ENCODE results near the gene NFATC3.

DNA sequence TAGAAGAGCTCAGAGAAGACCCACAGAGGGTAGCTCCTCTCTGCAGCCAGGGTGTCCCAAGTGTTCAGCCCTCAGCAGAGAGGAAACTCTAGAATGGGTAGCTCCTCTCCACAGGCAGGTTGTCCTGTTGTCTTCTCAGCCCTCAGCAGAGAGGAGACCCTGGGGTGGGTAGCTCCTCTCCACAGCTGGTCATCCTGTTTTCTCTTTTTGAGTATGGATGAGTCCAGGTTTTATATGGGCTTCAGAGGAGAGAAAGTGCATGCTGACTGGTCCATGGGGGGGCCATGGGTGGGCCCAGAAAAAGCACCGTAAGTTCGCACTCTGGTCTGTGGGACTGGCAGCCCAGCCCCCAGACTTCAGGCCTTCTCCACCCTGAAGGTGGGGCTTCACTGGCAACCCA, 102.3 kb downstream of the NFATC3 start:
- TF ChIP-seq POLR2A (IDR thresholded peaks at IDR 0.05; ENCODE audit: low read depth, low read length) (no peak), POLR2AphosphoS5 (IDR thresholded peaks at IDR 0.05; ENCODE audit: low read depth, low read length) (no peak), TAF1 (IDR thresholded peaks at IDR 0.05; ENCODE audit: borderline replicate concordance, low read depth, low read length) (no peak)
